Adrenal gland (tissue), 5 donors: ENCODE data around the gene LRRC36.

Experiments
- POLR2A ChIP-seq, 2 donors: fragments of 450-650 bp; IDR thresholded peaks; one replicate each; pipeline ENCODE4 v1.6.1; 2017; ENCODE audit warnings: antibody characterized with exemption in 2 of 2, mild to moderate bottlenecking in 2 of 2, moderate library complexity in 1 of 2
- TF ChIP-seq, protein P1 (sequence below), 6 experiments: fragments of 450-650 bp in 4 of 6; fragments of 200-600 bp in 2 of 6; sonication (generic) in 1 of 6; IDR thresholded peaks; 1 replicate in 5 of 6; 2 replicates in 1 of 6; pipeline versions ENCODE4 v1.5.1 to v1.8.0; 2016 to 2021; ENCODE audit warnings: antibody characterized with exemption in 6 of 6, mild to moderate bottlenecking in 2 of 6, moderate library complexity in 1 of 6
- donor health status: DM: no; HTN: no; CAD: no.

DNA sequence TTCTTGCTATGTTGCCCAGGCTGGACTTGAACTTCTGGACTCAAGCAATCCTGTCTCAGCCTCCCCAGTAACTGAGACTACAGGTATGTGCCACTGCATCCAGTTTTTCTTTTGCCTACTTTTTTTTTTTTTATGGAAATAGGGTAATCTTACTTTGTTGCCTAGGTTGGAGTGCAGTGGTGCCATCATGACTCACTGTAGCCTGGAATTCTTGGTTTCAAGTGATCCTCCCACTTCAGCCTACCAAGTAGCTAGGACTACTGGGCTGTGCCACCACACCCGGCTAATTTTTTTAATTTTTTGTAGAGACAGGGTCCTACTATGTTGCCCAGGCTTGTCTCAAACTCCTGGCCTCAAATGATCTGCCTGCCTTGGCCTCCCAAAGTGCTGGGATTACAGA lies 10.0 kb downstream of the LRRC36 start:
- TF ChIP-seq, protein P1, sequence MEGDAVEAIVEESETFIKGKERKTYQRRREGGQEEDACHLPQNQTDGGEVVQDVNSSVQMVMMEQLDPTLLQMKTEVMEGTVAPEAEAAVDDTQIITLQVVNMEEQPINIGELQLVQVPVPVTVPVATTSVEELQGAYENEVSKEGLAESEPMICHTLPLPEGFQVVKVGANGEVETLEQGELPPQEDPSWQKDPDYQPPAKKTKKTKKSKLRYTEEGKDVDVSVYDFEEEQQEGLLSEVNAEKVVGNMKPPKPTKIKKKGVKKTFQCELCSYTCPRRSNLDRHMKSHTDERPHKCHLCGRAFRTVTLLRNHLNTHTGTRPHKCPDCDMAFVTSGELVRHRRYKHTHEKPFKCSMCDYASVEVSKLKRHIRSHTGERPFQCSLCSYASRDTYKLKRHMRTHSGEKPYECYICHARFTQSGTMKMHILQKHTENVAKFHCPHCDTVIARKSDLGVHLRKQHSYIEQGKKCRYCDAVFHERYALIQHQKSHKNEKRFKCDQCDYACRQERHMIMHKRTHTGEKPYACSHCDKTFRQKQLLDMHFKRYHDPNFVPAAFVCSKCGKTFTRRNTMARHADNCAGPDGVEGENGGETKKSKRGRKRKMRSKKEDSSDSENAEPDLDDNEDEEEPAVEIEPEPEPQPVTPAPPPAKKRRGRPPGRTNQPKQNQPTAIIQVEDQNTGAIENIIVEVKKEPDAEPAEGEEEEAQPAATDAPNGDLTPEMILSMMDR (IDR thresholded peaks at IDR 0.05), result no peak
- no peak for TF ChIP-seq POLR2A (IDR thresholded peaks at IDR 0.05)
